Smooth muscle cell of the brain vasculature (primary cell): ENCODE data around the gene ADAR.
A peak's percentile ranks its signal among the peaks of the same experiment; 100 is the strongest.

Source experiments
- DNase-seq: peaks from one replicate; pipeline ENCODE4 v3.0.0-alpha.2; 2012; ENCODE audit warnings: low read depth, low spot score

The ADAR gene

GRCh38 chr1:154615411-154615810, 7.4 kb upstream of the ADAR start:
- no peak for DNase-seq

DNA sequence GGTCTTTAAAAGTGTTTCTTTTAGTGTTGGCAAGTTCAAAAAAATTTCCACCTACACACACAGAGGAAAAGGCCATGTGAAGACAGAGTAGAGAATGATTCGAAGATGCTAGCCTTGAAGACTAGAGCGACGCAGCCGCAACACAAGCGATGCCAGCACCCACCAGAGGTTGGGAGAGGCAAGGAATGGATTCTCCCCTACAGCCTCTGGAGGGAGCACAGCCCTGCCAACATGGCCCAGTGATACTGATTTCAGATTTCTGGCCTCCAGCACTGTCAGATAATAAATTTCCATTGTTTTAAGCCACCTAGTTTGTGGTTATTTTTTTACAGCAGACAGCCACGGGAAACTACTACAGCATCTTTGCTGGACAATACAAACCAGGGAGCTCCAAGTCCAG, 6.9 kb upstream of the ADAR start:
- no peak for DNase-seq

DNA sequence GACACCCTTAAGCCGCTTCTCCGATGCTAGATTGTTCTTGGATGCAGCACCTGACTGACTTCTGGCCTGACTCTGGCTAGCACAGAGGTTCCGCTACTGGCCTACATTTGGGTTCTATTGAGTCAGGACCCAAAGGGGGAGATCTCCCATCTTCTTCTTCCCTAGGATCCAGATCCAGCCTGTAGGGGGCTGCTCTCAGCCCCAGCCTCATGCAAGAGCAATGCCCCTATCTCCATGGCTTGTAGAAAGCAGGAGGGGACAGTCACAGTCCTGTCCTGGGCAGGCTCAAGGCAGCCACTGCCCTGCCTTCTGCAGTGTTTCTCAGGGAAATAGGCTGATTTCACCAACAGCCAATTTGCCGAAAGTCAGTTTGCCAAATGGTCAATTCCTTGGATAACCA, 6.3 kb upstream of the ADAR start:
- DNase-seq: no peak

- DNase-seq: no peak
Observed at GRCh38 chr1:154611150-154611862, 3.3 kb upstream of the ADAR start.

- no peak for DNase-seq
Observed at GRCh38 chr1:154609398-154610380, 1.7 kb upstream of the ADAR start.

- peak; percentile 52 for DNase-seq
Observed at GRCh38 chr1:154608397-154609270, 648 bp upstream of the ADAR start.

DNA sequence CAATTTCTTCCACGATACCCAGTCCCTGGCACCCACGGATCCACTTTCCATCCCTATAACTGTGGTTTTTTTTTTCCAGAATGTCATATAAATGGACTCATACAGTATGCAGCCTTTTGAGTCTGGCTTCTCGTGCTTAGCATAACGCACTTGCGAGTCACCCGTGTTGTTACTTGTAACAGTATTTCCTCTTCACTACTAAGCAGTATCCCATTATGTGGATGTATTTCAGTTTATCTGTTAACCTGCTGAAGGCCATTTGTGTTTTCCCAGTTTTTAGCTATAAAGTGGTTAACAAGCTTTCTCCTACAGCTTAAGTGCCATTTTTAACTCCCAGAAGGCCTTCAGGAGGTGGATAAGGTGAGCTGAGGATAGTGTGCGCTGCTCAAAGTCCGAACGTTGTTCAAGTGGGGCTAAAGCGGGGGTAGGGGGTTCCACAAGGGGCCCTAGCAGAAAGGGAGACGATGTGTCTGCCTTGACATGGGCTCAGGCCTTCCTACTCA, 829 bp downstream of the ADAR start:
- DNase-seq: no peak

DNA sequence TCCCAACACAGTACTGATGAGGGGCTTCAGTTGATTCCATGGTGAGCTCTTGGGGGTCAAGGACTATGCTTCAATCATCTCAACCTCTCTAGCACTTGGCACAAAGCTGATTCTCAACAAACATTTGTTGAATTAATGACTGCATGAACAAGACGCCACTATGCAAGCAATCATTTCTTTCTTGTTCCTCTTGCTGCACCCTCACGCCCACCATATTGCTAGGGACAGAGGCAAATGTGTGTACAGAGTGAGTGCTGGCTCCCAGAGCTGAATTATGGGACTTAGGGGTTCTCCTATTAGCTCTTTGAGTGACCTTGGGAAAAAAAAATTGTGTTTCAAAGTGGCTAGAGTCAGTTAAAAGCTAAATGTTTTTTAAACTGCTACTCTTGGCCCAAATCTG, 2.5 kb downstream of the ADAR start:
- no peak for DNase-seq

- DNase-seq: no peak
Observed at GRCh38 chr1:154603317-154603716, 4.7 kb downstream of the ADAR start.

GRCh38 chr1:154599658-154600057, 8.3 kb downstream of the ADAR start:
- DNase-seq: no peak

- no peak for DNase-seq
Observed at GRCh38 chr1:154598871-154599635, 8.9 kb downstream of the ADAR start.

DNA sequence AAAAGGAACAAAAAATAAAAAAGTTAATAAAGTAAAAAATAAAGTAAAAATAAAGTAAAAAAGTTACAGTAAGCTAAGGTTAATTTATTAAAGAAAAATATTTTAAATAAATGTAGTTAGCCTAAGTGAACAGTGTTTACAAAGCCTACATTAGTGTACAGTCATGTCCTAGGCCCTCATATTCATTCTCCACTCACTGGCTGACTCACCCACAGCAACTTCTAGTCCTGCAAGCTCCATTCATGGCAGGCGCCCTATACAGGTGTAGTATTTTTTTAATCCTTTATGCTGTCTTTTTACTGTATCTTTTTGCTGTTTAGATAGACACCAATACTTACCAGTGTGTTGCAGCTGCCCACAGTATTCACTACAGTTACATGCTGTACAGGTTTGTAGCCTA, 12.4 kb downstream of the ADAR start:
- DNase-seq: no peak

DNA sequence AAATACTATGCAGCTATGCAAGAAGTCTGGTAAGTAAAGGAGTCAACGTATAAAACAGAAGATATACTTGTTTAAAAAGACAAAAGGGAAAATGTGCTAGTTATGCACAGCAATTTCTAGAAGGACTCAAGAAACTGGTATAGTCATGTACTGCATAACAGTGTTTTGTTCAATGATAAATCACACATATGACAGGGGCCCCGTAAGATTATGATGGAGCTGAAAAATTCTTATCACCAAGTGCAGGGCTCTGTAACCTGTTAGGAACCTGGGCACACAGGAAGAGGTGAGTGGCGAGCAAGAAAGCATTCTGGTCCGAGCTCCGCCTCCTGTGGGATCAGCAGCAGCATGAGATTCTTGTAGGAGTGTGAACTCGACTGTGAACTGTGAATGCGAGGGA, 13.2 kb downstream of the ADAR start:
- no peak for DNase-seq

GRCh38 chr1:154593390-154593789, 14.6 kb downstream of the ADAR start:
- no peak for DNase-seq

DNA sequence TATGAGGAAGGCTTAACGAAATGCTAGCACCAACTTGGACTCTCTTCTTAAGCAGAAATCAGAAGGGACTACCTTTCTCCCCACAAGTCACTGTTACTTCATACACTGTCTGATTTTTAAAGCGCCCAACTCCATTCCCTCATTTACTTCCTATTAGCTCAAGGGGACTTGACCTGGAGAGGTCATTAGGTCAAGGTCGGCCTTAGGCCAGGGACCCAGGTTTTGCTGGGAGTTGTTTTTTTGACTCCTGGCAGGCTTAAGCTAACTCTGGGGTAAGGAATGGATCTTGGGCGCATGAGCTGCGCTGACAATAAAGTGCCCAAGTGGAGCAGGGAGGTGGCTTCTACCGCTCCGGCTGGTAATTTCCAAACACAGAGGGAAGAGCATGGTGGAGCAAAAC, 16.8 kb downstream of the ADAR start:
- DNase-seq: no peak

GRCh38 chr1:154590756-154591155, 17.2 kb downstream of the ADAR start:
- no peak for DNase-seq

GRCh38 chr1:154589780-154590179, 18.2 kb downstream of the ADAR start:
- no peak for DNase-seq

- DNase-seq: no peak
Observed at GRCh38 chr1:154586641-154587040, 21.3 kb downstream of the ADAR start.

- no peak for DNase-seq
Observed at GRCh38 chr1:154586231-154586630, 21.8 kb downstream of the ADAR start.

GRCh38 chr1:154584267-154584994, 23.6 kb downstream of the ADAR start:
- no peak for DNase-seq
